HFF-Myc (cell line): ENCODE measurements around the gene ADARB2.

Source experiments
- DNase-seq: peaks from one replicate; pipeline ENCODE4 v3.0.0-alpha.2; 2011; ENCODE audit warnings: low read depth; ENCODE audit errors: extremely low read depth
- H3K4me3 ChIP-seq: replicated peaks from 2 replicates; pipeline ENCODE4 v1.5.1; 2011; ENCODE audit warnings: low read depth, mild to moderate bottlenecking, control low read depth, low read length
- CTCF ChIP-seq: IDR thresholded peaks from 2 replicates; pipeline ENCODE4 v1.5.1; 2012; ENCODE audit warnings: mild to moderate bottlenecking, low read depth, low read length, control low read depth; ENCODE audit errors: missing control alignments

The ADARB2 gene

DNA sequence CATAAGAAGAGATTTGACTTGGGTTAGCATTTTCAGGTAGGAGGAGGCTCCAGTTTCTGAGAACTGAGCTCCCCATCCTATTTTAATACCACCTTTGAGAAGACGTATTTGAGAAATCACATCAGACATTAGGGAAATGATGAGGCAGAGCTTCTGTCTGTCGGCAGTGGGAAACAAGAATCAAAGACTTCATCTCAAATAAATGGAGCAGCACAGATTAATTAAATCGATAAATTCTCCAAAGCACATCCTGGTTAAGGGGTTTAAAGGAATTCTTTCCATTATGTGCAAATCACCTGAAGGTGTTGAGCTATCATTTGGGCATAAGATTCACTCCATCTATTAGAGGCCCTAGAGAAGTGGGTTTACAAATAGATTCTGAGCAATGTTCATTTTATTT is 7.6 kb downstream of the ADARB2 start:
- TF ChIP-seq CTCF = no peak
- no peak overlapping the region for H3K4me3 ChIP-seq
- no peak for DNase-seq

- no peak for TF ChIP-seq CTCF
- no peak overlapping the region for H3K4me3 ChIP-seq
- DNase-seq = no peak
Measured at GRCh38 chr10:1726861-1727260, 10.5 kb downstream of the ADARB2 start.

GRCh38 chr10:1724921-1725488 is 12.3 kb downstream of the ADARB2 start:
- no peak for DNase-seq
- no peak for TF ChIP-seq CTCF
- no peak overlapping the region for H3K4me3 ChIP-seq

DNA sequence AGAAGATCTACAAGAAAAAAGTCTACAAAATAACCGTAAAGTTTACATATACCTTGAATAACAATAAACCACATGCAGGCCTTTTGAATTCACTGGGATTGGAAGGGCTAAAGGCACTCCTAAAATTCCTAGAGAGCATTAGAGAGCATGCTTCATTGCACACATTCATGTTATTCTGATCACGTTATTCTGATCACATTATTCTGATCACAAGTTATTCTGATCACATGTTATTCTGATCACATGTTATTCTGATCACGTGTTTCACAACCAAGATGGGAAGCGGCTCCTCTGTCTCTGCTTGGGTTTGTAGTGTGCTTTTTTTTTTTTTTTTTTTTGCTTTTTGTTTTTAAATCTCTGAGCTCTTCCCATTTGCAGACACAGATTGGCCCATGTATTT is 20.5 kb downstream of the ADARB2 start:
- TF ChIP-seq CTCF = no peak
- DNase-seq = no peak
- no peak overlapping the region for H3K4me3 ChIP-seq

- H3K4me3 ChIP-seq = no peak overlapping the region
Measured at GRCh38 chr10:1715821-1716220, 21.5 kb downstream of the ADARB2 start.

DNA sequence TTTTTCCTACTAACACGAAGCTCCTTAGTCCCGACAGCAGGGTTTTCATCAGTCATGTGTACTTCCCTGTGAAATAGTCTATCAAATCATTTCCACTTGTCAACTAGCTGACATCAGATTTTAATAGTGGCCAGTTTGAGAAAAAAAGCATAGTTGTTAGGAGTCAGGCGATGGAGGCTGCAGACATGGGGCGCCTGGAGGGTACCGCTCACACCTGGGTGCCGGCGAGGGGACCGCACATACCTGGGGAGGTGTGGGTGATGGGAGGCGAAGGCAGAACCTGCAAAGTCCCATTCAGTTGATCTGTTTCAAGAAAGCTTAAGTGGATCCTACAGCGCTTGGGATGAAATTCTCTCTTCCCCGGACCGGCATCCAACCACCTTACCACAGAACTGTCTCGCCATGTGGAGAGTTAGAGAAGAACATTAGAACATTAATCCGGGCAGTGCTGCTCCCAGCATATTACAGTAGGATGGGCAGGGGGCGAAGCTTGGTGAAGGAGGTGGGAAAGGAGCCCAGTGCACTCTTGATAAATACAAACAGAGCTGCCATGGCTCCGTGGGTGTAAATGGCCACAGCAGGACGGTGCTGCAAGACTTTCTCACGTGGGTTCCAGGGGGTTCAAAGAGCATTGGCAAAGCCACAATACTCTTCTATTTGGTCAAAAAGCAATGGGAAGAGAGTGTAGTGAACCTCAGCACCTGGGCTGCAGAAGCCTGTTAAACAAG is 24.2 kb downstream of the ADARB2 start:
- DNase-seq = no peak
- TF ChIP-seq CTCF = no peak
- no peak overlapping the region for H3K4me3 ChIP-seq

More at GRCh38 chr10:1715821-1716220, 21.5 kb downstream of the ADARB2 start:
- DNase-seq = no peak
- no peak for TF ChIP-seq CTCF
